ENCODE data around the gene CFAP20DC. TPM values are rescaled to one million over a fixed set of nuclear protein-coding genes. Genes with fewer than 3 reads are reported as not detected.

The CFAP20DC gene
- total and polyA plus RNA-seq, 10 of the 15 experiments (the other 5 are each of a cell fraction or from before 2014, with no cell fraction given): 0.53 to 11.6 (median 2.0) TPM

DNA sequence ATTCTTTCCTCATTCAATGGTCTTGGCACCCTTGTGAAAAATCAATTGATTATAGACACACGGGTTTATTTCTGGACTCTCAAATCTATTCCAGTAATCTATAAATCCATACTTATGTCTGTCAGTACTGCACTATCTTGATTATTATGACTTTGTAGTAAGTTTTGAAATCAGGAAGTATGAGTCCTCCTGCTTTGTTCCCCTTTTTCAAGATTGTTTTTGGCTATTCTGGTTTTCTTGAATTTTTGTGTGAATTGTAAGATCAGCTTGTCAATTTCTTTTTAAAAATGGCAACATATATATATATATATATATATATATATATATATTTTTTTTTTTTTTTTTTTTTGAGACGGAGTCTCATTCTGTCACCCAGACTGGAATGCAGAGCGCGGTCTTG is 32.3 kb upstream of the CFAP20DC start (continued):
- TF ChIP-seq ZZZ3 (IDR thresholded peaks at IDR 0.05; ENCODE audit: control insufficient read depth, insufficient read length, low read depth): no peak
- no peak for TF ChIP-seq NFXL1 (IDR thresholded peaks at IDR 0.05; ENCODE audit: borderline replicate concordance)
- TF ChIP-seq, protein P1, sequence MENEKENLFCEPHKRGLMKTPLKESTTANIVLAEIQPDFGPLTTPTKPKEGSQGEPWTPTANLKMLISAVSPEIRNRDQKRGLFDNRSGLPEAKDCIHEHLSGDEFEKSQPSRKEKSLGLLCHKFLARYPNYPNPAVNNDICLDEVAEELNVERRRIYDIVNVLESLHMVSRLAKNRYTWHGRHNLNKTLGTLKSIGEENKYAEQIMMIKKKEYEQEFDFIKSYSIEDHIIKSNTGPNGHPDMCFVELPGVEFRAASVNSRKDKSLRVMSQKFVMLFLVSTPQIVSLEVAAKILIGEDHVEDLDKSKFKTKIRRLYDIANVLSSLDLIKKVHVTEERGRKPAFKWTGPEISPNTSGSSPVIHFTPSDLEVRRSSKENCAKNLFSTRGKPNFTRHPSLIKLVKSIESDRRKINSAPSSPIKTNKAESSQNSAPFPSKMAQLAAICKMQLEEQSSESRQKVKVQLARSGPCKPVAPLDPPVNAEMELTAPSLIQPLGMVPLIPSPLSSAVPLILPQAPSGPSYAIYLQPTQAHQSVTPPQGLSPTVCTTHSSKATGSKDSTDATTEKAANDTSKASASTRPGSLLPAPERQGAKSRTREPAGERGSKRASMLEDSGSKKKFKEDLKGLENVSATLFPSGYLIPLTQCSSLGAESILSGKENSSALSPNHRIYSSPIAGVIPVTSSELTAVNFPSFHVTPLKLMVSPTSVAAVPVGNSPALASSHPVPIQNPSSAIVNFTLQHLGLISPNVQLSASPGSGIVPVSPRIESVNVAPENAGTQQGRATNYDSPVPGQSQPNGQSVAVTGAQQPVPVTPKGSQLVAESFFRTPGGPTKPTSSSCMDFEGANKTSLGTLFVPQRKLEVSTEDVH (IDR thresholded peaks at IDR 0.05; ENCODE audit: low read depth, partially characterized antibody): no peak
- TF ChIP-seq YBX1 (IDR thresholded peaks at IDR 0.05): no peak
- TF ChIP-seq POLR2AphosphoS5 (IDR thresholded peaks at IDR 0.05; ENCODE audit: low read length): no peak

DNA sequence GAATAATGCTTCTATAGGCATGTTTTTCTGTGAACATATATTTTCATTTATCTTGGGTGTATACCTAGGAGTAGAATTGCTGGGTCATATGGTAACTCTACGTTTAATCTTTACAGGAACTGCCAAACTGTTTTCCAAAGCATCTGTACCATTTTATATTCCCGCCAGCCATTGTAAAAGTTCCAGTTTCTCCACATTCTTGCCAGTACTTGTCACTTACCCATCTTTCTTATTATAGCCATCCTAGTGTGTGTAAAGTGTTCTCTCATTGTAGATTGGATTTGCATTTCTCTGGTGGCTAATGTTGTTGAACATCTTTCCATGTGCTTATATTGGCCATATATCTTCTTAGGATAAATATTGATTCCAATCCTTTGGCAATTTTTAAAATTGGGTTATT is 31.2 kb upstream of the CFAP20DC start:
- no peak for DNase-seq (ENCODE audit: low read depth, low spot score)
- 50% methylated on average over 2 of the region's 2 CpGs for WGBS (ENCODE audit: insufficient coverage, insufficient replicate concordance, low lambda C conversion rate, missing lambda C conversion rate)
- intact Hi-C loops (cut with micrococcal nuclease; ENCODE audit: unreplicated experiment): no loop called here

More for the DNA sequence above, 31.2 kb upstream of the CFAP20DC start:
- no peaks in the 10 kb centered on the region for H4K20me1 ChIP-seq (ENCODE audit: control insufficient read depth, insufficient read depth)
- no peaks in the 10 kb centered on the region; a peak in 1 of 4 replicates for H3K27me3 ChIP-seq (replicated peaks in 1 of 2; ENCODE audit: control insufficient read depth in 2 of 2, insufficient read depth in 2 of 2, low read length in 1 of 2)
- ATAC-seq: no peak
- H3K79me2 ChIP-seq (ENCODE audit: control insufficient read depth, insufficient read depth, low read length): no peaks in the 10 kb centered on the region
- ChIA-PET POLR2A (no interaction called here), SMC1A (ENCODE audit: uncharacterized antibody, unreplicated experiment) (no interaction called here), RAD21 (ENCODE audit: unreplicated experiment) (no interaction called here), CTCF (no interaction called here)
- no peaks in the 10 kb centered on the region for H3K9me3 ChIP-seq (replicated peaks; ENCODE audit: control insufficient read depth, insufficient read depth, low read length)
- no peaks in the 10 kb centered on the region for H3K36me3 ChIP-seq (ENCODE audit: control insufficient read depth in 2 of 2, insufficient read depth in 2 of 2, low read length in 1 of 2)
- no peak for FAIRE-seq
- H2AFZ ChIP-seq (ENCODE audit: control insufficient read depth, low read depth, low read length): no peak overlapping the region
- TF ChIP-seq RFX5 (IDR thresholded peaks at IDR 0.05; ENCODE audit: low read depth, low read length) (no peak), SIN3A (IDR thresholded peaks at IDR 0.05; ENCODE audit: low read depth, low read length) (no peak), RAD21 (IDR thresholded peaks at IDR 0.05; ENCODE audit: insufficient read depth, low read depth, low read length) (no peak)
- in situ Hi-C loops (cut with MboI): no loop called here
- H3K4me3 ChIP-seq: no peak overlapping the region
- H3K27ac ChIP-seq (ENCODE audit: control insufficient read depth, insufficient read depth): no peak overlapping the region
- no peak overlapping the region for H3K4me2 ChIP-seq (ENCODE audit: control insufficient read depth, insufficient read depth)
- H3K9ac ChIP-seq (ENCODE audit: control insufficient read depth, insufficient read depth, low read length): no peak overlapping the region
- BruUV-seq (replicated peaks): no TSS peak
- no peaks in the 10 kb centered on the region for H3K4me1 ChIP-seq (ENCODE audit: control insufficient read depth, insufficient read depth, low read length)
